HG03460 (cell line): ENCODE data around the gene FAM118A.
A peak's percentile ranks its signal among the peaks of the same experiment; 100 is the strongest.
"Not testable (repeated sequence)": the region's sequence is repeated elsewhere in the genome, so short reads cannot be mapped to it uniquely, and the experiment has no call there.

Experiments
- ATAC-seq: cut with Tn5 transposase; IDR thresholded peaks from one replicate; pipeline ENCODE4 v1.9.1; 2021; ENCODE audit not compliant: unreplicated experiment

FAM118A gene

GRCh38 chr22:45308957-45309421 lies 745 bp upstream of the FAM118A start:
- ATAC-seq, result no peak

GRCh38 chr22:45310331-45310976 lies 720 bp downstream of the FAM118A start:
- no peak for ATAC-seq

- ATAC-seq, result no peak
Observed at GRCh38 chr22:45310977-45311531, 1.3 kb downstream of the FAM118A start.

GRCh38 chr22:45312415-45312814 lies 2.7 kb downstream of the FAM118A start:
- no peak for ATAC-seq

GRCh38 chr22:45312856-45313255 lies 3.1 kb downstream of the FAM118A start:
- no peak for ATAC-seq

GRCh38 chr22:45314054-45314721 lies 4.5 kb downstream of the FAM118A start:
- no peak for ATAC-seq

GRCh38 chr22:45314786-45315185 lies 5.1 kb downstream of the FAM118A start:
- no peak for ATAC-seq

GRCh38 chr22:45316796-45317526 lies 7.2 kb downstream of the FAM118A start:
- ATAC-seq, result no peak

GRCh38 chr22:45317551-45318167 lies 7.9 kb downstream of the FAM118A start:
- no peak for ATAC-seq

GRCh38 chr22:45318168-45318557 lies 8.4 kb downstream of the FAM118A start:
- ATAC-seq, result peak; percentile 59

GRCh38 chr22:45318558-45319323 lies 9.0 kb downstream of the FAM118A start:
- peak; percentile 30 for ATAC-seq

- ATAC-seq, result no peak
Observed at GRCh38 chr22:45319324-45319685, 9.6 kb downstream of the FAM118A start.

- ATAC-seq, result no peak
Observed at GRCh38 chr22:45320357-45320976, 10.7 kb downstream of the FAM118A start.

- no peak for ATAC-seq
Observed at GRCh38 chr22:45321827-45322226, 12.1 kb downstream of the FAM118A start.

GRCh38 chr22:45322873-45323525 lies 13.3 kb downstream of the FAM118A start:
- no peak for ATAC-seq

GRCh38 chr22:45323695-45324094 lies 14.0 kb downstream of the FAM118A start:
- ATAC-seq, result no peak

- ATAC-seq, result no peak
Observed at GRCh38 chr22:45324311-45324711, 14.6 kb downstream of the FAM118A start.

- not testable (repeated sequence) for ATAC-seq
Observed at GRCh38 chr22:45328261-45328660, 18.5 kb downstream of the FAM118A start.

GRCh38 chr22:45328822-45329529 lies 19.2 kb downstream of the FAM118A start:
- no peak for ATAC-seq
